ENCODE data around the gene CCL19. TPM values are rescaled to one million over a fixed set of nuclear protein-coding genes. Genes with fewer than 3 reads are reported as not detected.
A peak's percentile ranks its signal among the peaks of the same experiment; 100 is the strongest.

The CCL19 gene
- total RNA-seq, 2 experiments from 2014 or later, result 0.30 to 0.66 TPM

DNA sequence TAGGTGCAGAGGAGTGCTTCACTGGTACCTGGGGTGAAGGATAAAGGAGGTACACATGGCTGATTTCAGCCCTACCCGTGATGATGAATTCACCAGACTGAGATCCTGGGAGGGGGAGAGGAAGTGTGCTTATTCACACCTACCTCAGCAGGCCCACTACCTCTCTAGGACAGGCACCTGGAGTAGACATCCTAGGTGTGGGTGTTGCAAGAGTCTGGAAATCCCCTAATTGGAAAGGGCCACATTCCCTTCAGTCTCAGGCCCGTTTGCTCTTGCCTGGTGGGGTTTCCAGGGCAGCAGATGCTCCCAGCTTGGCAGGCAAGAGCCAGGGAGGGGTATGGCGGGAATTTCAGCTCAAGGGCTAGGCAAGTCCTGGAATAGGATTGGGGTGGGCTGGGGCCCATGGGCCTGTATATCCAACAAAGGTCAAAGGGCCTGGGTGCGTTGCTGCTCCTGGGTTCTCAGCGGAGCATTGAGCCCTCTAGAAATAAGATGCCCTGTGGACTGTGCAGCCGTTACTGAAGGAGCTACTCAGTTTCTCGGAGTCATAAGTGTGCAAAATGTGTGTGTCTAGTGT lies 24.7 kb upstream of the CCL19 start:
- CTCF ChIA-PET, result interaction anchor here (0.6 to 2.6 kb wide), 3 partner anchors 13 to 1188 kb away, joined by 4 to 14 read pairs (median 8); no protein-coding TSS in a partner anchor
- H3K27ac Mint-ChIP-seq, result no peak overlapping the region
- peaks cover 10% of the 10 kb centered on the region for H3K27me3 Mint-ChIP-seq

GRCh38 chr9:34714007-34714406 lies 22.9 kb upstream of the CCL19 start:
- Mint-ChIP-seq H3K36me3 (ENCODE audit: low read depth) (no peaks in the 10 kb centered on the region), H3K9me3 (ENCODE audit: low read depth) (no peaks in the 10 kb centered on the region), H3K4me3 (no peak overlapping the region), H3K4me1 (no peaks in the 10 kb centered on the region), H3K27ac (no peak overlapping the region), H3K27me3 (peaks cover 8% of the 10 kb centered on the region)
- CTCF ChIA-PET, result interaction anchor here (0.7 to 2.6 kb wide), 4 partner anchors 12 to 154 kb away, joined by 3 to 14 read pairs (median 4); no protein-coding TSS in a partner anchor
- intact Hi-C loops (cut with DNase I, micrococcal nuclease), result no loop called here
- ATAC-seq, result no peak
- POLR2A ChIA-PET, result no interaction called here
- no peak for DNase-seq

More for the DNA sequence above, 24.7 kb upstream of the CCL19 start:
- Mint-ChIP-seq H3K4me1 (no peaks in the 10 kb centered on the region), H3K4me3 (no peak overlapping the region), H3K9me3 (ENCODE audit: low read depth) (no peaks in the 10 kb centered on the region), H3K36me3 (ENCODE audit: low read depth) (no peaks in the 10 kb centered on the region)
- no peak for ATAC-seq
- POLR2A ChIA-PET, result no interaction called here
- intact Hi-C loops (cut with DNase I, micrococcal nuclease), result no loop called here
- no peak for DNase-seq

DNA sequence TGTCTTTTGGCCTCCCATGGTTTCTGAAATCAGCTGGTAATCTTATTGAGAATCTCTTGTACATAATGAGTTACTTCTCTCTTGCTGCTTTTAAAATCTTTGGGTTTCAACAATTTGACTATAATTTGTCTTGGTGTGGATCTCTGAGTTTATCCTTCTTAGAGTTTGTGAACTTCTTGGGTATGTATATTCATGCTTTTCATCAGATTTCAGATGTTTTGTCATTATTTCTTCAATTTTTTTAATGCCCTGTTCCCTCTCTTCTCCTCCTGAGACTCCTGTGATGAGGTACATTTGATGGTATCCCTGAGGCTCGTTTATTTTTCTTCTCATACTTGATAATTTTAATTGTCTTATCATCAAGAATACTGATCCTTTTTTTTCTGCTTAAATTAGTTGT lies 21.1 kb upstream of the CCL19 start:
- POLR2A ChIA-PET, result no interaction called here

DNA sequence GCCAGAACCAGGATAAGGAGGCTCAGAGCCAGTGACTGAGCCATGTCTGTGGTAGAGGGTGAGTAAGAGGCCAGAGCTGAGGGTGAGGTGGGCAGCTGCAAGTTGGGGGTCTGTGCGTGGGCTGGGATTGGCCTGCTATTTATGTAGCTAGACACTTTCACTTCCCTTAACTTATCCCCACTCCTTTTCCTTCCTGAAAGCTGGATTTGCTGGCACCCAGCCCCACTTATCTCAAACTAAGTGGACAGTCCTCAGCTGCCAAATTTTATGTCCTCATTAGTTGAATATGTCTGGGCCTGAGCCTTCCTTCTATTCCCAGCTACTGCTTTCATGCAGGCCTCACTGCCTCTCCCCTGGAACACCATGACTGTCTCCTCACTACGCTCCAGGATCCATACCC lies 18.9 kb upstream of the CCL19 start, which contains the start of gene CCL21:
CCL21 (minus strand) TSS at position 114 of the 400 bp plus-strand sequence; CDS start at position 44, 70 bp downstream.
- Mint-ChIP-seq H3K27me3 (peaks cover 8% of the 10 kb centered on the region), H3K4me1 (no peaks in the 10 kb centered on the region), H3K9me3 (ENCODE audit: low read depth) (no peaks in the 10 kb centered on the region), H3K4me3 (no peak within 1 kb of the TSS), H3K27ac (no peak within 1 kb of the TSS), H3K36me3 (ENCODE audit: low read depth) (no peaks in the 10 kb centered on the region)
- no peak for ATAC-seq
- POLR2A ChIA-PET, result no interaction called here
- CTCF ChIA-PET, result interaction anchor here (0.8 to 2.4 kb wide), 2 partner anchors 9 to 12 kb away, joined by 3 to 7 read pairs; no protein-coding TSS in a partner anchor
- intact Hi-C loops (cut with DNase I, micrococcal nuclease), result no loop called here
- no peak for DNase-seq

More for the DNA sequence above, 21.1 kb upstream of the CCL19 start:
- Mint-ChIP-seq H3K27ac (no peak overlapping the region), H3K27me3 (peaks cover 8% of the 10 kb centered on the region), H3K9me3 (ENCODE audit: low read depth) (no peaks in the 10 kb centered on the region), H3K36me3 (ENCODE audit: low read depth) (no peaks in the 10 kb centered on the region), H3K4me1 (no peaks in the 10 kb centered on the region), H3K4me3 (no peak overlapping the region)
- DNase-seq, result no peak
- CTCF ChIA-PET, result interaction anchor here (2.0 kb wide), 1 partner anchor 9 kb away, joined by 12 read pairs; no protein-coding TSS in a partner anchor
- ATAC-seq, result no peak
- intact Hi-C loops (cut with DNase I, micrococcal nuclease), result no loop called here

- H3K4me3 Mint-ChIP-seq, result no peak overlapping the region
- no peaks in the 10 kb centered on the region for H3K9me3 Mint-ChIP-seq (ENCODE audit: low read depth)
- H3K36me3 Mint-ChIP-seq (ENCODE audit: low read depth), result no peaks in the 10 kb centered on the region
- POLR2A ChIA-PET, result no interaction called here
- no peaks in the 10 kb centered on the region for H3K4me1 Mint-ChIP-seq
- ATAC-seq, result no peak
- intact Hi-C loops (cut with DNase I, micrococcal nuclease), result no loop called here
- no peak overlapping the region for H3K27ac Mint-ChIP-seq
- peaks cover 5% of the 10 kb centered on the region for H3K27me3 Mint-ChIP-seq
- CTCF ChIA-PET, result interaction anchor here (0.5 to 2.4 kb wide), 3 partner anchors 9 to 65 kb away, joined by 3 to 7 read pairs (median 3); no protein-coding TSS in a partner anchor
- no peak for DNase-seq
These were observed 18.3 kb upstream of the CCL19 start for GRCh38 chr9:34709196-34709978.

DNA sequence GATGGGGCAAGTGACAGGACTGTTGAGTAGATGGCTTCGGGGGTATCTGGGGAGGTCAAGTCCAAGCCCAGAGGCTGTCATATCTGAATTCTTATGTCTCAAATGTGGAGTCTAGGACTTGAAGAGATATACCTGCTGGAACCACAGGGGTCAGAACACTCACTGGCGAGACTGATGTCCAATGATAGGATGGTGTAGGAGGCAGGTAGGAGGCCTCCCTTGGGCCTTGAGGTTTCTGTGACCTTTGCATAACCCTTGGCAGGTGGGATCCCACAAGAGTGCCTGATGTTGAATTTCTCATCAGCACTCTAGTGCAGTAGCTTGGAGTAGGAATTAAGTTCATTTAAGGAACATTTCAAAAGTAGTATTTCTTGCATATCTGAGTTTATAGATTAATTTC lies 16.1 kb upstream of the CCL19 start:
- POLR2A ChIA-PET, result no interaction called here
- intact Hi-C loops (cut with DNase I, micrococcal nuclease), result no loop called here
- Mint-ChIP-seq H3K4me3 (no peak overlapping the region), H3K4me1 (peaks cover under 1% of the 10 kb centered on the region), H3K36me3 (ENCODE audit: low read depth) (no peaks in the 10 kb centered on the region), H3K9me3 (ENCODE audit: low read depth) (no peaks in the 10 kb centered on the region), H3K27ac (no peak overlapping the region), H3K27me3 (no peaks in the 10 kb centered on the region)
- ATAC-seq, result no peak
- no peak for DNase-seq
- CTCF ChIA-PET, result no interaction called here

- peak overlapping the region; percentile 72 for H3K4me3 Mint-ChIP-seq
- peak overlapping the region; percentile 58 for H3K27ac Mint-ChIP-seq
- POLR2A ChIA-PET, result interaction anchor here (0.7 kb wide), 1 partner anchor 19 kb away, joined by 3 read pairs; no protein-coding TSS in a partner anchor
- DNase-seq (peak; percentile 91), ATAC-seq (peak; percentile 85)
- no peaks in the 10 kb centered on the region for H3K9me3 Mint-ChIP-seq (ENCODE audit: low read depth)
- no peaks in the 10 kb centered on the region for H3K36me3 Mint-ChIP-seq (ENCODE audit: low read depth)
- peaks cover 7% of the 10 kb centered on the region for H3K4me1 Mint-ChIP-seq
- H3K27me3 Mint-ChIP-seq, result peaks cover 8% of the 10 kb centered on the region
- intact Hi-C loops (cut with DNase I, micrococcal nuclease), result loop anchor here (1.0 to 5.0 kb wide), 8 partner anchors 18 to 394 kb away; partner anchors contain the start of genes RPP25L (in 2 of the 2), DNAJB5 (in 1 of the 2), GALT (in 1 of the 2) and PIGO (in 1 of the 2)
- CTCF ChIA-PET, result interaction anchor here (0.5 to 5.2 kb wide), 42 partner anchors 10 to 870 kb away, joined by 3 to 26 read pairs (median 4); partner anchors contain the start of genes CCL19, ENHO, GALT and RPP25L
These were observed 11.0 kb upstream of the CCL19 start for GRCh38 chr9:34701769-34702736.

DNA sequence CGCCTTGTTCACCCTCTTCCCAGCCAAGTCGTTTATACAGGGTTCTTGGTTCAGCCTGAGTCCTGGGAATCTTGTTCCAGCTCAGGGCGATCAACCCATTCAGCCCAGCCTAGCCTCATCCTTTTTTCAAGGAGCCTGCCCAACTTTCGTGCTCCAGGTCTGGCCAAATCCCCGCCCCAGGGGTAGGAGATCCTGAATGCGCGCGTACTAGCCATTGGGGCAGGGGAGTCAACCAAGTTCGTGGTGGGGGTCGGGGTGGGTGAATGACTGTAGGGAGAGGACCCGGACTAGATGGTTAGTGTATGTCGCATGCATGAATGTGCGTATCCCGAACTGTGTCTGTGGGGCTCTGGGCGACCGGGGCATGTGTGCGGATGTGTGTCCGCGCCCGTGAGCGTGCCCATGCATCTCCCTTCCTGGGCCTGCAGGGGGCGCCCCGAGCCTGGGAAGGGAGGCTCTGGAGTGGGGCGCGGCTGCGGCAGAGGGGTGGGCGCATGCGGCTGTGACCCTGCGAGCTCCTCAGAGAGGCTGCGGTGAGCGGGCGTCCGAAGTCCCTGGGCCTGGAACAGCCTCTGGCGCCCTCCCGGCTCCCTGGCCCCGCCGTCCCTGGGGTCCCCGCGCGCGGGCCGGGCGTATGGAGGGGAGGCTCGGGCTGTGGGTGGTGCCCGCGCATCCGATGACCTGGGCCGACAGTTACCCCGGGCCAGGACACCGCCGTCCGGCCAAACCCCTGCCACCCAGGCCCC lies 10.1 kb upstream of the CCL19 start:
- Mint-ChIP-seq H3K36me3 (ENCODE audit: low read depth) (no peaks in the 10 kb centered on the region), H3K27me3 (peaks cover 8% of the 10 kb centered on the region), H3K4me1 (peaks cover 7% of the 10 kb centered on the region), H3K27ac (no peak overlapping the region), H3K9me3 (ENCODE audit: low read depth) (no peaks in the 10 kb centered on the region), H3K4me3 (peak overlapping the region; percentile 72)
- ChIA-PET POLR2A (interaction anchor here (0.6 kb wide), 1 partner anchor 324 kb away, joined by 3 read pairs; no protein-coding TSS in a partner anchor), CTCF (interaction anchor here (0.5 to 5.2 kb wide), 20 partner anchors 9 to 871 kb away, joined by 3 to 26 read pairs (median 4); partner anchors contain the start of genes CCL19, CCL21, CCL27 and GALT)
- ATAC-seq (peak; percentile 90), DNase-seq (peak; percentile 89)
- intact Hi-C loops (cut with DNase I, micrococcal nuclease), result loop anchor here (1.0 to 5.0 kb wide), 4 partner anchors 17 to 286 kb away; partner anchors contain the start of genes DNAJB5 (in 1 of the 2), GALT (in 1 of the 2) and RPP25L (in 1 of the 2)

DNA sequence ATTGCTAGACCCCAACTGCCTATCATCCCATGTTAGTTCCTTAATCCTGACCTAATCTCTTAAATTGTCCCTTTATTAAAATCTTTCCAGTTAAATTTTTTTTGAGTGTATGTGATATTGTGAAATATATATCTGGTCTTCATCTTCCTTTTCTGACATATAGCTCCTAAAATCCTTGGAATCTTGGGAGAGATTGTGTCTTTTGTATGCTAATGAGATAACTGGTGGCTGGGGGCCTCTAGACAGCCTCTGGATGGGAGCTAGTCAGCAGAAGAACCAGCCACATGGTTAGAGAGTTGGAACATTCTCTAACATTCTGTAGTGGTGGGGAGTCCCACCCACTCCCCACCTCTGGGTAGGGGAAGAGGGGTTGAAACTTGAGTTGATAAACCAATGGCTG lies 3.7 kb upstream of the CCL19 start:
- no peak for DNase-seq
- ChIA-PET POLR2A (interaction anchor here (0.6 kb wide), 1 partner anchor 430 kb away, joined by 4 read pairs; no protein-coding TSS in a partner anchor), CTCF (interaction anchor here (0.5 to 1.2 kb wide), 3 partner anchors 10 to 1897 kb away, joined by 3 read pairs; no protein-coding TSS in a partner anchor)
- H3K9me3 Mint-ChIP-seq (ENCODE audit: low read depth), result no peaks in the 10 kb centered on the region
- no peak for ATAC-seq
- H3K4me3 Mint-ChIP-seq, result no peak overlapping the region
- no peaks in the 10 kb centered on the region for H3K4me1 Mint-ChIP-seq
- peaks cover under 1% of the 10 kb centered on the region for H3K27me3 Mint-ChIP-seq
- H3K27ac Mint-ChIP-seq, result no peak overlapping the region
- intact Hi-C loops (cut with DNase I, micrococcal nuclease), result no loop called here
- no peaks in the 10 kb centered on the region for H3K36me3 Mint-ChIP-seq (ENCODE audit: low read depth)

DNA sequence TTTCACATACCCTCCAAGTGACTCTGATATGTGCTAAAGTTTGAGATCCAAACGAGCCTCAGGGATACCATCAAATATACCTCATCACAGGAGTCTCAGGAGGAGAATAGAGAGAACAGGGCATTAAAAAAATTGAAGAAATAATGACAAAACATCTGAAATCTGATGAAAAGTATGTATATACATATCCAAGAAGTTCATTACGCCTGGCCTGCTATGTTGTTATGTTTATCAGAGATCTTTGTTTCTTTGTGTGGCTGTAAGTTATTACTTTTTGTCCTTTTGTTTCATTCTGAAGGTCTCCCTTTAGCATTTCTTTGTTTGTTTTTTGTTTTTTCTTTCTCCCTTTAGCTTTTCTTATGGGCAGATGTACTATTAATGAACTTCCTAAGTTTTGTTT lies 2.5 kb upstream of the CCL19 start:
- no peaks in the 10 kb centered on the region for H3K36me3 Mint-ChIP-seq (ENCODE audit: low read depth)
- no peak overlapping the region for H3K4me3 Mint-ChIP-seq
- ChIA-PET POLR2A (no interaction called here), CTCF (interaction anchor here (0.6 to 4.0 kb wide), 3 partner anchors 8 to 923 kb away, joined by 3 to 25 read pairs (median 3); no protein-coding TSS in a partner anchor)
- H3K4me1 Mint-ChIP-seq, result no peaks in the 10 kb centered on the region
- H3K27me3 Mint-ChIP-seq, result no peaks in the 10 kb centered on the region
- DNase-seq, result no peak
- intact Hi-C loops (cut with DNase I, micrococcal nuclease), result no loop called here
- no peak for ATAC-seq
- no peaks in the 10 kb centered on the region for H3K9me3 Mint-ChIP-seq (ENCODE audit: low read depth)
- no peak overlapping the region for H3K27ac Mint-ChIP-seq
